Stimulated activated CD8-positive, alpha-beta memory T cell treated with anti-CD3 and anti-CD28 coated beads, Interleukin-7, amount 100 ng/mL, for 1 hour (primary cell): ENCODE results near the gene TBC1D1.

Experiments used
- DNase-seq, 2 donors: peaks; one replicate each; pipeline ENCODE4 v3.0.0-alpha.2; 2020; ENCODE audit warnings: low read depth in 2 of 2

TBC1D1 gene

DNA sequence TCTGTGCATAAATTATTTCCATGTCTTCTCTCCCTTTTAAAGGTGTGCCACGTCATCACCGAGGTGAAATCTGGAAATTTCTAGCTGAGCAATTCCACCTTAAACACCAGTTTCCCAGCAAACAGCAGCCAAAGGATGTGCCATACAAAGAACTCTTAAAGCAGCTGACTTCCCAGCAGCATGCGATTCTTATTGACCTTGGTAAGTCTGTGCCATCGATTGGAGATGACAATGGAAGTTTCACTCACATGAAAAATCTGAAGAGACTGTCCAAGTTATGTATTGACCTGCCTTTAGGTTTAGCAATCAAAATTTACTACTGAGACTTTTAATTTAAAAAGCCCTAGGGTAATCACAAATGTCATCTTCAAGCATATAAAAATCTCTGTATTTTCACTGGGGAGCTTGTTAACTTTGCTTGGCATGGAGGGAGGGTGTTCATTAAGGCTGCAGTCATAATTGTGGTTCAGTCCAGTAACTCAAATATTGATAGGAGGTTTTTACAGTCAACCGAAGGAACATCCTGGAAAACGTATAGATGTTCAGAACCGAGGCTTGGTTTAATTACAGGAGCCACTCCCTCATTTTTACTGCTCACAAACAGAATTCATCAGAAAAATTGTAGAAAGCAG is 212.2 kb downstream of the TBC1D1 start:
- DNase-seq, result no peak

DNA sequence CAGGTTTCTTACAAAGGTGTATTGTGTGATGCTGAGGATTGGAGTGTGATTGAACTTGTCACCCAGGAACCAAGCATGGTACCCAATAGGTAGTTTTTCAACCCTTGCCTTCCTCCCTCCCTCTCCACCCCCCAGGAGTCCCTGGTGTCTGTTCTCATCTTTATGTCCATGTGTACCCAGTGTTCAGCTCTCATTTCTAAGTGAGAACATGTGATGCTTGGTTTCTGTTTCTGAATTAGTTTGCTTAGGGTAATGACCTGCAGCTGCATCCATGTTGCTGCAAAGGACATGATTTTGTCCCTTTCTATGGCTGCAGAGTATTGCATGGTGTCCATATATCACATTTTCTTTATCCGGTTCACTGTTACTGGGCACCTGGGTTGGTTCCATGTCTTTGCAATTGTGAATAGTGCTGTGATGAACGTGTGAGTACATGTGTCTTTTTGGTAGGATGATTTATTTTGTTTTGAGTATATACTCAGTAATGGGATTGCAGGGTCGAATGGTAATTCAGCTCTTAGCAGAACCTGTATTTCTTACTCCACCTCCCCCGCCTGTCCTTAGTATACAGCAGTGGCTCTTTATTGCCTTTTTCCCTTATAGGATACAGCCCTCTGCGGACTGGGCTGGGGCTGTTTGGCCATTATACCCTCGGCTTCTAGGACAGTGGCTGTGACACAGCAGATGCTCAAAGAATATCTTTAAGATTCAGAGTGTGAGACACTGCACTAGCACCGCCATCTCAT is 214.8 kb downstream of the TBC1D1 start:
- DNase-seq, result no peak

DNA sequence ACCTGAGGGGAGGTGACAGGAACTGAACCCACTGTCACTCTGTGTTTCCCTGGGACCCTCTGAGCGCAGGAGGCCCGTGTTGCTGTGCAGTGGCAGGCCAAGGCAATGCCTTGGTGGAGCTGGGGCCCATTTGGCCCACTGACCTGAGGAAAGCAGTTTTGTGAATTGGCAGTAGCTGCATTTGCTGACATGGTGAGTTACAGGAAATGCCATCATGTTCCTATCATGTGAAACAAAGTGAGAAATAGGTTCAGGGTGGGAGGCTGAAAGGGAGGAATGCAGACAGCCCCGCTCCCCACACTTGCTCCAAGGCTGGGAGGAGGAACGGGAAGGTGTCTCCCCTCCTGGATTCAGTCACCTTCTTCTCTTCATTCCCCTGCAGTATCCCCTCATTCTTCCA is 215.4 kb downstream of the TBC1D1 start:
- no peak for DNase-seq

DNA sequence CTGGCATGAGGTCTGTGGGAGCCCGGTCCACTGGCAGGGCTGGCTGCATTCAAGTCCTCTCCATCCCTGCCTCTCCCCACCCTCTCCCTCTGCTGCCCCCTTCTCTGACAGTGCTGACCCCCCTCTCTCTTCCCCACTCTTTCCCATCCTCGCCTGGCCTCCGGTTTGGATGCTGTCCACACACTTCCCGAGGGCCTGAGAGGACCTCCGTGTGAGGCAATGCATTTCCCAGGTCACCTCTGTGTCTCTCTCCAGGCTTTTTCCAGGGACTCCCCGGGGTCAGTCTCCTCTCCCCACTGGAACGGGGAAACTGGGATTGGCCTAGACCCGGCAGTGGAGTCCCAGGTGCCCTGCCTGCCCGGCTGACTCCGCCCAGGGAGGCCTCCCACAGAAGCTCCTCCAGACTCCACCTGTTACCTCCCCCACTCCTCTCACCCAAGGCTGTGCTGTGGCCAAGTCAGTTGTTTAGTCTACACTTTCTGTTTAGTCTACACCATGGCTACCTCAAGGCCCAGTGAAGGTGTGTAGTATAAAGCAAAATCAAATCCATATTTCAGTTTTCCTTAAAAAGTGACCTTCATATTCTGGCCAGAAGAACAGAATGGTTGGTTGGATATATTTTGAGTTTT is 216.1 kb downstream of the TBC1D1 start:
- no peak for DNase-seq

DNA sequence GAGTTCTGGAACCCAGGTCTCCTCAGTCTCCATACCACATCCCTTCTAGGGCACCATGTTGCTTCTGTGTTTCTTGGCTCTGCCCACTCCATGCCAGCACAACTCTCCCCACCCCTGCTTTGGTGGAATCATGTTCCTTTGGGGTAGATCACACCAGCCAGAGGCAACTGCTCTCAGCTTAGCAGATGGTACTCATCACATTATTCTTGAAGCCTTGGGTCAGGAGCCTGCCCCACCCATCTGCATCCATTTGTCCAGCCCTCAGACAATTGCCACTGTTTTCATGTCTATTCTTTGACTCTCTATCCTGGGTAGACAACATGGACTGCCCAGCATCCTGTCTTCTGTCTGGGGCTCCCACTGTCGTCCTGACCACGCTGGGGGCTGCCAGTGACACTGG is 216.9 kb downstream of the TBC1D1 start:
- DNase-seq, result no peak

DNA sequence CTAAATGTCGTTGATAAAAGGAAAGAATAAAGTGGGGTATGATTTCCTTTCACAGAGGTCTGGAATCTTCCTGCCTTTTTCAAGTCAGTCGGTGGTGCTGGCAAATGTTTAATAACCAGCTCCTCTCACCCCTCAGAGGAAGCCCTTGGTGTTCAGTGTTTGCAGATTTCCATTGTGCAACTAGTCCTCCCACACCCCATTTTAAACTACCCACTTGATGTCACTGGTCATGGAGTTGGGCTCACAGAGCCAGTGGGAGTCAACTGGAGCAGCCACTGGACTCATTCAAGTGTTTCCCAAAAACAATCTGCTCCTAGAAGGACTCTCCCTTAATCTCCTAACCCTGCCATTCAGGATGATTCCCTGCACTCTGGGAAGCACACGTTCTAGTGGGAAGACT is 218.5 kb downstream of the TBC1D1 start:
- DNase-seq, result no peak

DNA sequence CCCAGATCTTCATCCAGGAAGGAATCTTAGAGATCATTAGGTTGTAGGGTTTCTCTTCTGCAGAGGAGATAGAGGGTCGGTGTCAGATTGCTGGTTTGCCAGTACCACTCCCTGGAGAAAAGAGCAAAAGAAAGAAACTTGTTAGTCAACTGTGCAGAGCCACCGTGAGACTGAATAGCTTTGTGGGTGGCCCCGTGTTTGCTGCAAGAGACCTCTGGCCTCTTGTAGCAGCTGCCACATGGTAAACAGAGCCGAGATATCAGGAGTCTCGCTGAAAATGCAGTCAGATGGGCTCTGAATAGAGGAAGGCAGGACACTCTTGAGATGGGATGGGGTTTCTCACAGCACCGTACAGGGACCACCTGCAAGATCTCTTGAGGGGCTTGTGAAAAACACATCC is 219.0 kb downstream of the TBC1D1 start:
- DNase-seq, result no peak

DNA sequence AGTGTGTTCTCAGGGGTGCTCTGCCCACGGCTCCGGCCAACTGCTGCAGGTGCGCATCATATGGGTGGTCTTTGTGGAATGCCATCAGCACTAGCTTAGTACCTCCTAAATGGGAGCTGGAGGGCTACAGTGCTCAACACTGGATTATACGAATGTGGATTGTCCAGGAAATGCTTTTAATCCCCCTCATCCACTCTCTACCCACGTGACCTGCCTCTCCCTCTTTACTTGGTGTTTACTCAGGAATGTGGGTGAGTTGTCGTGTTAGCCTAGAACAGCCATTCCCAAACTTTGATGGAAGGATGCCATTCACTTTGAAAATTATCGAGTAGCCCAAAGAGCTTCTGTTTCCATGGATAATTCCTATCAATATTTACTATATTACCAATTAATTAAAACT is 220.1 kb downstream of the TBC1D1 start:
- DNase-seq, result no peak

DNA sequence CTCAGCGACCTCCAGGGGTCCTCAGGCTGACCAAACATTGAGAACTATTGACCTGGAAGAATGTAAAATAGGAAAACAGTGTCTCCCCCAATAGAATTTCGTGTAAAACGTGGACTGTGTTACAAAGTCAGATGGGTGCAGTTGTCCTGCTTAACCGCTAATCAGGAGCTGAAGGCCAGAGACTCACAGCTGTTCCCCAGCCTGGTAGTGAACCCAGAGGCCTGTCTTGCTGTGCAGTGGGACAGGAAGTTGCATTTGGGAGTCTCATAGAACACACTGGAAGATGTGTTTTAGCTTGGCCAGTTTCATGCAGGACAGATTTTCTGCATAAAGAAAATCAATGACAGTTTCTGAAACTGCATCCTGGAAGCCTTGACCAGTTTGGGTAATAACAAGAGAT is 220.8 kb downstream of the TBC1D1 start:
- no peak for DNase-seq

DNA sequence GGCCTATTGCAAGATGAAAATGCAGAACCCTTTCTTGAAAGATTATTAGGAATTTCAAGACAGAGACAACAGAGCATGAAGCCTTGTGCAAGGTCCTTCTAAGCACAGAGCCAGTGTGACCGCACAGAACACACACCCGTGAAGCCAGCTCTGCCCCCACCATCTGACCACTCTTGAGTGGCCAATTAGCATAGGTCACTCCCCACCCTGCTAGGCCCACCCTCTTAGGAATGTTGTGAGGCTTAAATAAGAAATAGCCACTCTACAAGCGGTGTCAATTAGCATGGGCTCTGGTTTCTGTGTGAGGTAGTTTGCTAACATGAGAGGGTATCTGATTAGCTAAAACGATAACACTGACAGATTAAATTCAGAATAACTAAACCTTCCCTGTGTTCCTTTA is 222.2 kb downstream of the TBC1D1 start:
- DNase-seq, result no peak

DNA sequence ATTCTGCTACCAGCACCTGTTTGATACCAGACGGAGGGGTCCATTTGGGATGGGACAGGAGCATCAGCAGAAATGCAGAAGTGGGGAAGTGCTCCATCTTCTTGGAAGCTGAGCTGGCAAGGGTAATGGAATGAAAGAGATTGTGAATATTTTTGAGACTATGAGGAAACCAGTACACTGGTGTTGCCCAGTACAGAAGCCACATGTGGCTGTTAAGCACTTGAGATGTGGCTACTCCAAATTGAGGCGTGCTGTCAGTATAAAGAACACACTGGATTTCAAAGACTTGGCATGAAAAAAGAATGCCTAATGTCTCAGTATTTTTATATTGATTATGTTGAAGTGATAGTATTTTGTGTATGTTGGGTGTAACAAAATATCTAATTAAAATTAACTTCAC is 222.7 kb downstream of the TBC1D1 start:
- no peak for DNase-seq

DNA sequence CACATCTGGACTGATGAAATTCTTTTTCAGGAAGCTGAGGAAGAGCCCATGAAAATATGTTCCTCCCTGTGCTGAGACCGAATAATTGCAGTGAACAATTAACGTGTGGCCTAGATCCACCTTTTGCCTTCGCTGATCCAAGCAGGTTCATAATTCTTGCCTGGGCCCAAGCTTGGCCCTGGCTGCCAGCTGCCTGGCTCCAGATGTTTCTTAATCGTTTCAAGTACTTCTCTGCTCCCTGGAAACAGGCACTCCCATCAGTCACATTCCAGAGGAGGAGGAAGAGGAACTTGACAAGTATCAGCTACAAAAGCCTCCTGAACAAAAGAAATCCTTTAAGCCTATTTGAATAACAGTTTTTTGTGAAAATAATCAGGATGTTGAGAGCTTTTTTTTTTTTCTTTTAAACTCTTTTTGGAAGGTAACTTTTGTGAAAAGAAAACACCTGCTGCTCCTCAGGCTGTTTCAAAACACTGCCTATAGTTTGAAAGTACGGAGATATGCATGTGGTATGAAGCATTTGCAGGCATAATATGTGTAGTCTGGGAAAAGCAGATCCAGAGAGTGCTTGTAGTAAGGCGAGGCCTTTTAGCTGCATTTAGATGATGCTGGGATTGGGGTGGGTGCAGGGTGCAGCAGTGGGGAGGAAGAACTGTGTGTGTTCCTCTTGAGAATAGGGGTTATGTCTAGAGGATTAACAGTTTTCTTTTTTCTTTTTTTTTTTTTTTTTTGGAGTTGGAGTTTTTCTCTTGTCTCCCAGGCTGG is 223.7 kb downstream of the TBC1D1 start:
- no peak for DNase-seq

DNA sequence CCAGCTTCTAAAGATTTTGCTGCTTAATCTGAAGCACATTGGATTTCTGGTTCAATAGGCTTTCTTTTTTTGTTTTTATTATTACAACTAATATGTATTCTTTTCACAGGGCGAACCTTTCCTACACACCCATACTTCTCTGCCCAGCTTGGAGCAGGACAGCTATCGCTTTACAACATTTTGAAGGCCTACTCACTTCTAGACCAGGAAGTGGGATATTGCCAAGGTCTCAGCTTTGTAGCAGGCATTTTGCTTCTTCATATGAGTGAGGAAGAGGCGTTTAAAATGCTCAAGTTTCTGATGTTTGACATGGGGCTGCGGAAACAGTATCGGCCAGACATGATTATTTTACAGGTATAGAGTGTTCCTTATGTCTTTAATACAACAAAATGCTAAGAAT is 224.7 kb downstream of the TBC1D1 start:
- DNase-seq, result no peak

DNA sequence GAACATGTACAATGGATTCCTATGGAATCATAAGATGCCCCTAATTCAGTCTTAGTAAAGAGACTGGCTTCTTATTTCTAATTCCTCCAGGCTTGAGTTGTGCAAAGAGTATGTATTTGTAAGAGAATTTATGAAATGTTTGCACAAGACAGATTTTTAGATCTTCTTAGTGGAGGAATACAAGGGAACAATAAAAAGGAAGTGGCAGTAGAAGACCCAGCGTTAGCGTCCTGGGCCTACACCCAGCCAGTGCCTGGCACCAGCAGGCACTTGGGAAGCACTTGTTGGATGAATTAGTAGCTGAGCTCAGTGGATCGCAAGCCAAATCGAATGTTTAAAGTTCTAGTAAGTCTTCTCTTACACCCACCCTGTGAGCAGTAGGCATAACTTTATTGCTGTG is 226.7 kb downstream of the TBC1D1 start:
- no peak for DNase-seq

DNA sequence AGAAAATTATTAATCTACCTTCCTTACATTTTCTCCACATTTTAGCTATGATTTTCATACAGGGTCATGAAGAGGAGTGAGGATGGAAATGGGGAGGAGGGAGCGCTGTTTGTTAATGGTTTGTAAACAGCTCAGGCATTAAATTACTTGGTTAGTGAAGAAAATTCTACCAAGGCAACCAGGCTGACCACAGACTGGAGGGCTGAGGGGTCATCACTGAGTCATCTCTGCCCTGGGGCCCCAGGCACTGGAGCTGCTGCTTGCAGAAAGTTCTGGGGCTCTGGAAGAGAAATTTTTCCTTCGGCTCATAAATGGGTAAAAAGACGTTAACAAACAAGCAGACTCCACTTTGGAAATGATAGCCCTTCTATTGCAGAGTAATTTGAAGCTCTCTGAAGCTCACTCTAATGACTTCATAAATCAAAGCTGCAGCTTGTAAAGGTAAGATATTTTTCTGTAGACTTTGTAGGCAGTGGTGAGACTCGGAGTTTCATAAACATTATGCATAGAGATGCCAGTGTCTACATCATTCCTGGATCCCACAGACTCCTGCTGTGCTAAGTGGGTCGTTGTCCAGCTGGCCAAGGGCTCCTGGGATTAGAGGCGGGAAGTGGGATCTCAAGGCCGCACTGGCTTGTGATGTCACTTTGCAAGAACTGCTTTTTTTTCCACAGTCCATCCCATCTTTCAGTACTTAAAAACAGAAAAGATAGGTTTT is 228.9 kb downstream of the TBC1D1 start:
- no peak for DNase-seq

DNA sequence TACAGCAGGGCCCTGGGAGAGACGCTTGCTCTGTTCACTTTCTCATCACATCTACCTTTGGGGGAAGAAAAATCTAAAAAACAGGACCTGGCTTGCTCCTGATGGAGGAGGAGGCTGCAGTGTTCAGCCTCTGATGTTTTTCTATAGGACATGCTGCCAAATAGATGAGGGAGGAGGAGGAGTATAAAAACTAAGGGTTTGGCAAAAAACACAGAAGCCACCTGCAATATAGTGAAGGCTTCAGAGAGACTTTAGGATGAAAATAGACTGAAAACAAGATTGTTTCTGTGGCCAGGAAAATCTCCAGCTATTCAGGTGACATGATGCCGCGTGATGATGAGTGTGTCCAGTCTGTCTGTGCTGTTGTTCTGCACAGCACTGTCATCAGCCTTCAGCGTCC is 229.9 kb downstream of the TBC1D1 start:
- no peak for DNase-seq

DNA sequence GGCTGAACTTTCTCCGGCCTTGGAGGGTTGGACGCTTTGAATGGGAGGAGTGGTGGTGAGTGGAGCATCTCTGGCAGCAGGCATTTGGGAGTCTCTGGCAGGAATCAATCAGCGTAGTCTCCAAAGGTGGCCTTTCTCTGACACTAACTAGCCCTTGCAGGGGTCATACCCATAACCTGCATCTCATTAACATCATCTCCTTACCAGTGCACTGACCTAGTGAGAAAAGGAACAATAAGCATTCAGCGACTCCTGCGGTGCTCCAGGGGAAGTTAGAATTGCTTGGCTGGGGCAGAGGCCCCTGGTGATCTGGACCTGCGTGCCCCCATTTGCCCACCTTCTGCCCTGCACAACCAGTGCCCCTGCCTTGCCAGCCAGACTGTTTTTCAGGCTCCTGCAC is 231.2 kb downstream of the TBC1D1 start:
- DNase-seq, result no peak

DNA sequence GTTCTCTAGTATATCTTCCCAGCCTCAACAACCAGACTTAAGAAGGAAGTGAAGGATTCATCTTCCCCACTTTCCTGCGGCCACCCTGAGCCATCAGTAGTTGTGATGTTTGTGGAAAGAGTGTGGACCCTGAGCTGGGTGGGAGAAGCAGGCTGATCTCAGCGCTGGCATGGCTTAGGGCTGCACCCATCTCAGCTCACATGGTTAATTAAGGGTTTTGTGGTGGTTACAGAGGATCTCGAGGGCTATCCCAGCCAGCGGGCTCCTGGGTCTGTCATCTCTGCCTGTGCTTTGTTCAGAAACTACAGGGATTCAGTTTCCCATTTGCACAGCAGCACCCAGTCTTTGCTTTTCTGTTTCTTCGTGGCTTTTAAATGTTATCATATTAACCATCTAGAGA is 232.7 kb downstream of the TBC1D1 start:
- DNase-seq, result no peak

DNA sequence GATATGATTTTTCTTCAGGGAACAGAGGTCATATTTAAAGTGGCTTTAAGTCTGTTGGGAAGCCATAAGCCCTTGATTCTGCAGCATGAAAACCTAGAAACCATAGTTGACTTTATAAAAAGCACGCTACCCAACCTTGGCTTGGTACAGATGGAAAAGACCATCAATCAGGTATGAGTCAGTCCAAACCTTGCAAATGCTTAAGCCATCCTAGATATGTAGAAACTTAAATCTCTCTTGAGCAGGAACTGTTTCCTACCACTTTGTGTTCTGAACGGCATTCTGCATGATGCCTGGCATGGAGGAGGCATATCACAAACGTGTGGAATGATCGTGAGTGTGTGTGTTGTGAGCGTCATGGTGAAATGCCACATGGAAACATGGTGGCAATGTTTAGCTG is 234.1 kb downstream of the TBC1D1 start:
- DNase-seq, result no peak

DNA sequence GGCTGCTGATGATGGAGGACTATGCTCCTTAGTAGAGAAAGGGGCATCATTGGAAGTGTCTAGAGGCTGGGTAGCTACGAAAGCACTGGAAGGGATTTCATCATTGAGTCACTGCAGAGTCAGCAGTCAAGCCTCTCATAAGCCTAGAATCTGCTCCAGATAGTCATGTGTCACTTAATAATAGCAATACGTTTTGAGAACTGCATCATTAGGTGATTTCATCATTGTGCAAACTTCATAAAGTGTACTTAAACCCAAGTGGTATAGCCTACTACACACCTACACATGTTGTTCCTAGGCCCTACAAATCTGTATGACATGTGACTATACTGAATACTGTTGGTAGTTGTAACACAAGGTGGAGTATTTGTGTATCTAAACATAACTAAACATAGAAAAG is 234.9 kb downstream of the TBC1D1 start:
- no peak for DNase-seq

DNA sequence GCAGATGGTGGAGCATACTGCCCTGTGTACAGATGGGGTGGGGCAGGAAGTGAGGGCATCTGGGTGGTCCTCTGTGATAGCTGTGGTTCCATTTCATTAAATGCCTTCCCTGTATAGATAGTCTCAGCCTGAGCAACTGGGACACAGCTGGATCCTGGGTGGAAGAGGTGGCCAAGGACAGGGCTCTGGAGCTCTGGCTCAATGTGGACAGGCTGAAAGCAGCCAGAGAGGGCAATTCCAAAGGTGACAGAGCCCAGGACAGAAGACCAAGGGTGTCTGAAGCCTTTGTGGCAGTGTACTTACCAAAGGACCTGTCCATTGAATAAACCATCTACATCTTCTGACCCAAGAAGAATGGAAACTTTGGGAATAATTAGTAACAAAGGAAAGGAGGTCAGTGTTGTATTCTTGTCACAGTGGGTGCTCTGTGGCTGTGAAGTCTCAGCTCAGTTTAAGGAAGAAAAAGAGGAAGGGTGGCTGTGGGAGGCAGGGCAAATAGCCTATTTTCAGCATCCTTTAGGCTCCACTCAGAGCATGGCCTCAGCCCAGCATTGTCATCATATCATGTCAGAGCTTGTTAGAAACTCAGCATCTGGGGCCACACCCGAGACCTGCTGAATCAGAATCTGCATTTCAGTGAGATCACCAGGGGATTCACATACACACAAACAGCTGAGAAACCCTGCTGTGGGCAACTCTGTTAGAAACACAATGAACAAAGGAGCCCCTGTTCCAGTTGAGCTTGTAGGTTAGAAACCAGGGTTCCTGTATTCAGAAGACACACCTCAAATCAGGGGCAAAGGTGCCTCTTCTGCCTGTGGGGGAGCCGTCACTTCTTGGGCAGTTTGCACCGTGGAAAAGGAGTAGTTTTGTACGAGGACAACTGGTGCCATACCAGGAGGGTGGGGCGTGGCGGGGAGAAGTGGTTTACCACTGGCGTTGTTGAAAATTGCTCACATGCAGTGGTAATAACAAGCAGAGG is 237.9 kb downstream of the TBC1D1 start:
- peak; percentile 26 to 32 for DNase-seq
